ENCODE results near the gene RLBP1.
A peak's percentile ranks its signal among the peaks of the same experiment; 100 is the strongest.

Gene RLBP1

GRCh38 chr15:89200182-89200581 lies 21.2 kb downstream of the RLBP1 start:
- POLR2A ChIA-PET (ENCODE audit: low non-redundant PET) = no interaction called here
- TF ChIP-seq CTCF (conservative IDR thresholded peaks at IDR 0.05; ENCODE audit: low read depth) = no peak
- CTCF ChIA-PET = interaction anchor here (0.6 kb wide), 1 partner anchor 85 kb away, joined by 3 read pairs; no protein-coding TSS in a partner anchor
- no peak overlapping the region for H3K27ac ChIP-seq
- no peak for DNase-seq (ENCODE audit: low spot score)

DNA sequence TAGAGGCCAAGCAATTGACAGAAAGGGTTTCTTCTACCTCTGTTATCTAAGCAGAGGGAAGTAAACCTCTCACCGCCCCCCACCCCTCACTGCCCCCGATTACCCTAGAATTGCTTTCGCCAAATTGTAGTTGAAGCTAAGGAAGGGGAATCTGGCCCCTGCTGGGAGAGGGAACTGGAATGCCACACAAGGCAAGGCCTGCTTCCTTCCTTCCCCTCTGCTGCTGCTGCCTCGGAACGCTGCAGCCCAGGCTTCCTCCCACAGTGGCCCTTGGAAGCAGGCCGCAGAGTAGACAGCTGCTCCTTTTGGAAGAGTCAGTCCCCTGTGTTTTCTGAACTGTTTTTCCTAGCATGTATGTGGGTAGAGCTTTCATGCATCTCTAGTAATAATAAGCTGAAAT lies 21.6 kb downstream of the RLBP1 start:
- CTCF ChIA-PET = interaction anchor here (0.6 kb wide), 1 partner anchor 85 kb away, joined by 3 read pairs; no protein-coding TSS in a partner anchor

DNA sequence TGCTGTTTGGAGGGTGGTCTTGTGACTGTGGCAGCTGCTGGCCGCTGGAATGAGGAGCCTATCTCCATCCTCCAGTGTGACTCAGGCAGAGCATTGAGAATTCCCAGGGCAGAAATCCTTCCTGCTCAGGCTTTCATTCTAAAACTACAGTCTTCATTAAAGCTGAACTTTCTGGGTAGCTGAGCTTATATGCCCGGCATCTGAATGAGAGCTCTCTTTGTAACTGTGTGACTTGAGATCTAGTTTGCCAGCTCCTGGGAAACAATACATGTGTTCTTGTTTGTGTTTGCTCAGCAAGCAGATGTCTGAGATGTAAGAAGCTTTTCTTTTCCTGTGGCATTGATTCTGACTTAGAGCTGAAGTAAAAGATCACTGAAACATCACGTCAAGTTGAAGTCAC lies 22.4 kb downstream of the RLBP1 start:
- H3K27ac ChIP-seq = no peak overlapping the region
- POLR2A ChIA-PET (ENCODE audit: low non-redundant PET) = no interaction called here
- no peak for TF ChIP-seq CTCF (conservative IDR thresholded peaks at IDR 0.05; ENCODE audit: low read depth)
- DNase-seq (ENCODE audit: low spot score) = no peak
- CTCF ChIA-PET = interaction anchor here (2.5 kb wide), 1 partner anchor 8 kb away, joined by 14 read pairs; no protein-coding TSS in a partner anchor

More for the DNA sequence above, 21.6 kb downstream of the RLBP1 start:
- no peak overlapping the region for H3K27ac ChIP-seq
- POLR2A ChIA-PET (ENCODE audit: low non-redundant PET) = no interaction called here
- no peak for DNase-seq (ENCODE audit: low spot score)
- TF ChIP-seq CTCF (conservative IDR thresholded peaks at IDR 0.05; ENCODE audit: low read depth) = no peak

DNA sequence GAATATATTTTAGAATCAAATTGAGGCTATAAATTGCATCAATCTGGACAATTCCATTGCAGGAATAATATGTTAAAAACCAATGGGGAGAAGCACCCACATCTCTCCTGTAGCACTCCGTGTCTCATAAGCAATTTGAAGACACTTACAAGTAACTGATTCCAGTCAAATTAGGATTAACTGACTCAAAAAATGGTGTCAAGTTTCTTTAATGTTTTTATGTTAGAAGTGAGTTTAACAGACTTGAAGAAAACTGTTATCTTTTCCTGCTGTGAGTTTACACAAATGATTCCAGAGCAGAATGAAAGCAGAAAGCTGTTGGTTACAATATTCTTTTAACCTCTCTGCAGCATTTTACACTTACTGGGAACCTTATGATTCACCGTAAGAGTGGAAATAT lies 23.2 kb downstream of the RLBP1 start:
- no peak for TF ChIP-seq CTCF (conservative IDR thresholded peaks at IDR 0.05; ENCODE audit: low read depth)
- DNase-seq (ENCODE audit: low spot score) = no peak
- POLR2A ChIA-PET (ENCODE audit: low non-redundant PET) = no interaction called here
- CTCF ChIA-PET = interaction anchor here (2.5 kb wide), 1 partner anchor 9 kb away, joined by 14 read pairs; no protein-coding TSS in a partner anchor
- H3K27ac ChIP-seq = no peak overlapping the region

- DNase-seq (ENCODE audit: low spot score) = peak; percentile 82
- ChIA-PET POLR2A (ENCODE audit: low non-redundant PET) (interaction anchor here (0.6 kb wide), 1 partner anchor 22 kb away, joined by 4 read pairs; no protein-coding TSS in a partner anchor), CTCF (interaction anchor here (0.7 to 2.5 kb wide), 2 partner anchors 9 to 112 kb away, joined by 4 to 14 read pairs; no protein-coding TSS in a partner anchor)
- H3K27ac ChIP-seq = peak overlapping the region; percentile 59
- TF ChIP-seq CTCF (conservative IDR thresholded peaks at IDR 0.05; ENCODE audit: low read depth) = no peak
These were observed 23.8 kb downstream of the RLBP1 start for GRCh38 chr15:89197503-89197971.

DNA sequence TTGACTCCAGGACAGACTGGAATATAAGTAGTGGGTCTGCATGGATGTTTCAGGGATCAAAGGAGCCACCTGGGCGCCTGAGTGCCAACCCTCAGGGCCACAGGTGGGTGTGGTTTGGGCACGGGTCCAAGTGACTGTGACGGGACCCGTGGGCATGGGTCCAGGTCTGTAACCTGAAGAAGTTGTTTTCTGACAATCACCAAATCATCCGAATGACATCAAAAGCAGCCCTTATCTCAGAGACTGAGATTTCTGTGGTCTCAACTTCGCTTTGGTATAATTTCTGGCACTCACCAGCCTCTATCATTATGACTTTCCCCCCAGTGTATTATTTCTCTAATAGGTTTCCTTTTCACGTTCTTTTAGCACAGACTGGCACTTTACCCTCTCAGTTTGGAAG lies 24.4 kb downstream of the RLBP1 start:
- DNase-seq (ENCODE audit: low spot score) = peak; percentile 68
- ChIA-PET POLR2A (ENCODE audit: low non-redundant PET) (interaction anchor here (0.6 kb wide), 1 partner anchor 22 kb away, joined by 4 read pairs; no protein-coding TSS in a partner anchor), CTCF (interaction anchor here (0.7 to 2.5 kb wide), 2 partner anchors 10 to 112 kb away, joined by 4 to 14 read pairs; no protein-coding TSS in a partner anchor)
- peak overlapping the region; percentile 27; the same call in 1 of the 2 replicates for H3K27ac ChIP-seq
- TF ChIP-seq CTCF (conservative IDR thresholded peaks at IDR 0.05; ENCODE audit: low read depth) = no peak

Measured in RWPE1 (cell line).